GM23248 (cell line): ENCODE results near the gene ZBTB34. TPM values are rescaled to one million over a fixed set of nuclear protein-coding genes. Genes with fewer than 3 reads are reported as not detected.

Source experiments
- DNase-seq: peaks from one replicate; pipeline ENCODE4 v3.0.0-alpha.2; 2015
- H2AFZ ChIP-seq: fragments of 200-600 bp; sonication (generic); 2 replicates; pipeline ENCODE4 v1.6.1; 2016; ENCODE audit warnings: antibody characterized with exemption
- H3F3A ChIP-seq: fragments of 200-600 bp; sonication (generic); 2 replicates; pipeline ENCODE4 v1.6.1; 2016; ENCODE audit warnings: mild to moderate bottlenecking, antibody characterized with exemption, mixed run types; ENCODE audit not compliant: insufficient read depth
- H3K27ac ChIP-seq: fragments of 200-600 bp; sonication (generic); 2 replicates; pipeline ENCODE4 v1.5.1; 2016; ENCODE audit warnings: mild to moderate bottlenecking
- H3K27me3 ChIP-seq: fragments of 200-600 bp; sonication (generic); replicated peaks from 2 replicates; pipeline ENCODE4 v1.6.1; 2016; ENCODE audit warnings: mild to moderate bottlenecking; ENCODE audit not compliant: insufficient read depth
- H3K36me3 ChIP-seq: fragments of 200-600 bp; sonication (generic); 2 replicates; pipeline ENCODE4 v1.6.1; 2016; ENCODE audit warnings: low read depth, mild to moderate bottlenecking
- H3K4me1 ChIP-seq: fragments of 200-600 bp; sonication (generic); 2 replicates; pipeline ENCODE4 v1.6.1; 2016; ENCODE audit warnings: mild to moderate bottlenecking; ENCODE audit not compliant: insufficient read depth
- H3K4me2 ChIP-seq: fragments of 200-600 bp; sonication (generic); one replicate; pipeline ENCODE4 v1.6.1; 2016; ENCODE audit warnings: mild to moderate bottlenecking; ENCODE audit not compliant: unreplicated experiment
- H3K4me3 ChIP-seq: fragments of 200-600 bp; sonication (generic); 2 replicates; pipeline ENCODE4 v1.5.1; 2016; ENCODE audit warnings: mild to moderate bottlenecking
- H3K79me2 ChIP-seq: fragments of 200-600 bp; sonication (generic); 2 replicates; pipeline ENCODE4 v1.6.1; 2016; ENCODE audit warnings: mild to moderate bottlenecking; ENCODE audit not compliant: insufficient read depth
- H3K9ac ChIP-seq: fragments of 200-600 bp; sonication (generic); 2 replicates; pipeline ENCODE4 v1.6.1; 2016; ENCODE audit warnings: mild to moderate bottlenecking
- H3K9me2 ChIP-seq: fragments of 200-600 bp; sonication (generic); 2 replicates; pipeline ENCODE4 v1.6.1; 2016; ENCODE audit warnings: mixed run types, mild to moderate bottlenecking, moderate library complexity; ENCODE audit not compliant: insufficient read depth
- H3K9me3 ChIP-seq: fragments of 200-600 bp; sonication (generic); one replicate; pipeline ENCODE4 v1.6.1; 2017; ENCODE audit warnings: low read depth
- H4K20me1 ChIP-seq: fragments of 200-600 bp; sonication (generic); 2 replicates; pipeline ENCODE4 v1.6.0; 2016; ENCODE audit not compliant: insufficient read depth
- EZH2 ChIP-seq: fragments of 200-600 bp; sonication (generic); IDR thresholded peaks from 2 replicates; pipeline ENCODE4 v1.6.1; 2018; ENCODE audit warnings: antibody characterized with exemption, mild to moderate bottlenecking; ENCODE audit not compliant: insufficient read depth, poor library complexity, severe bottlenecking
- EZH2phosphoT487 ChIP-seq: fragments of 200-600 bp; sonication (generic); IDR thresholded peaks from 2 replicates; pipeline ENCODE4 v1.6.1; 2018; ENCODE audit warnings: antibody characterized with exemption, moderate library complexity, mild to moderate bottlenecking, low read depth; ENCODE audit not compliant: insufficient read depth
- WGBS, 2 experiments: methylation state at CpG; one replicate each; pipeline ENCODE4 v1.1.6; 2015 to 2017; ENCODE audit warnings: low lambda C conversion rate in 2 of 2, low coverage in 1 of 2; ENCODE audit errors: missing lambda C conversion rate in 2 of 2; 5-methylcytosine and 5-hydroxymethylcytosine counted together
- in situ Hi-C: fragments of 300-500 bp; cut with MboI; formaldehyde crosslinking; loops from 2 replicates; pipeline ENCODE4 v1.15.0; 2020
- polyA plus RNA-seq: library from polyadenylated mRNA; unstranded; fragments of >200 nt; fragmentation: Nextera tagmentation; extraction: Ambion mirVana; gene quantifications from 2 replicates; pipeline ENCODE4 v1.2.1, GENCODE V29; 2016
- total RNA-seq: library from RNA; depleted of rRNA; stranded (reverse); fragments of >200 nt; shearing (Covaris generic); gene quantifications from 2 replicates; pipeline ENCODE4 v1.2.3, GENCODE V29; 2014

ZBTB34 gene
- total and polyA plus RNA-seq, 2 experiments from 2014 or later = 2.3 to 5.5 TPM

GRCh38 chr9:126915846-126916543 lies 55.6 kb downstream of the ZBTB34 start:
- Histone ChIP-seq H3K9me3 (no peaks in the 10 kb centered on the region), H3K9me2 (no peaks in the 10 kb centered on the region), H3K79me2 (no peaks in the 10 kb centered on the region), H3K36me3 (no peaks in the 10 kb centered on the region), H3K27me3 (peaks cover 11% of the 10 kb centered on the region; the same call in 1 of the 2 replicates), H4K20me1 (no peaks in the 10 kb centered on the region), H3K4me3 (no peak overlapping the region), H3K9ac (no peak overlapping the region), H3K4me1 (no peaks in the 10 kb centered on the region), H3K27ac (no peak overlapping the region), H3F3A (no peaks in the 10 kb centered on the region), H2AFZ (no peak overlapping the region), H3K4me2 (no peak overlapping the region)
- 83 to 86% methylated on average over 15 of the region's 15 CpGs for WGBS, 2 experiments
- no peak for DNase-seq
- in situ Hi-C loops = no loop called here
- TF ChIP-seq EZH2phosphoT487 = no peak
- TF ChIP-seq EZH2 = no peak

GRCh38 chr9:126916909-126917308 lies 56.5 kb downstream of the ZBTB34 start:
- no peak overlapping the region for H3K4me3 ChIP-seq
- no peak overlapping the region for H3K9ac ChIP-seq
- H2AFZ ChIP-seq = no peak overlapping the region
- H3K4me1 ChIP-seq = no peaks in the 10 kb centered on the region
- 57 to 67% methylated on average over 2 of the region's 2 CpGs for WGBS, 2 experiments
- no peaks in the 10 kb centered on the region for H3K9me2 ChIP-seq
- H3K79me2 ChIP-seq = no peaks in the 10 kb centered on the region
- H3K36me3 ChIP-seq = no peaks in the 10 kb centered on the region
- H3K27me3 ChIP-seq = peaks cover 18% of the 10 kb centered on the region; the same call in 1 of the 2 replicates
- no peaks in the 10 kb centered on the region for H3K9me3 ChIP-seq
- H4K20me1 ChIP-seq = no peaks in the 10 kb centered on the region
- TF ChIP-seq EZH2phosphoT487 = no peak
- TF ChIP-seq EZH2 = no peak
- no peaks in the 10 kb centered on the region for H3F3A ChIP-seq
- no peak for DNase-seq
- H3K4me2 ChIP-seq = no peak overlapping the region
- no peak overlapping the region for H3K27ac ChIP-seq
- in situ Hi-C loops = no loop called here

- TF ChIP-seq EZH2 (no peak), EZH2phosphoT487 (no peak)
- H3K4me2 ChIP-seq = no peak overlapping the region
- DNase-seq = no peak
- H3K27me3 ChIP-seq = peaks cover 26% of the 10 kb centered on the region; the same call in 1 of the 2 replicates
- H3K79me2 ChIP-seq = no peaks in the 10 kb centered on the region
- no peaks in the 10 kb centered on the region for H3F3A ChIP-seq
- H3K9me2 ChIP-seq = no peaks in the 10 kb centered on the region
- H3K9me3 ChIP-seq = no peaks in the 10 kb centered on the region
- no peak overlapping the region for H2AFZ ChIP-seq
- no peaks in the 10 kb centered on the region for H4K20me1 ChIP-seq
- in situ Hi-C loops = no loop called here
- H3K9ac ChIP-seq = no peak overlapping the region
- no peak overlapping the region for H3K4me3 ChIP-seq
- WGBS, 2 experiments = 22 to 33% methylated on average over 1 of the region's 1 CpG
- no peaks in the 10 kb centered on the region for H3K4me1 ChIP-seq
- H3K27ac ChIP-seq = no peak overlapping the region
- no peaks in the 10 kb centered on the region for H3K36me3 ChIP-seq
Observed at GRCh38 chr9:126919193-126919592, 58.8 kb downstream of the ZBTB34 start.

GRCh38 chr9:126925876-126926275 lies 65.4 kb downstream of the ZBTB34 start:
- no peak for DNase-seq
- Histone ChIP-seq H3K4me1 (no peaks in the 10 kb centered on the region), H3K4me3 (no peak overlapping the region), H3F3A (no peaks in the 10 kb centered on the region), H3K27me3 (peaks cover 35% of the 10 kb centered on the region), H3K4me2 (no peak overlapping the region), H3K36me3 (no peaks in the 10 kb centered on the region), H3K9me2 (no peaks in the 10 kb centered on the region), H3K79me2 (no peaks in the 10 kb centered on the region), H4K20me1 (no peaks in the 10 kb centered on the region), H3K9ac (no peak overlapping the region), H3K9me3 (no peaks in the 10 kb centered on the region), H3K27ac (no peak overlapping the region), H2AFZ (no peak overlapping the region)
- TF ChIP-seq EZH2phosphoT487 = no peak
- no peak for TF ChIP-seq EZH2
- in situ Hi-C loops = no loop called here
